Amygdala (tissue), 56 donors: Measurements from ENCODE around the gene AGMO.
"Not testable (repeated sequence)": the region's sequence is repeated elsewhere in the genome, so short reads cannot be mapped to it uniquely, and the experiment has no call there.

ENCODE experiments used
- DNase-seq, 56 donors: peaks; one replicate each; lab custom pipeline; 2025; lab: John Stamatoyannopoulos, UW

The AGMO gene

GRCh38 chr7:15334536-15335263, 227.1 kb downstream of the AGMO start:
- no peak for DNase-seq

- DNase-seq, result no peak
Observed at GRCh38 chr7:15332956-15333355, 228.9 kb downstream of the AGMO start.

GRCh38 chr7:15330943-15331342, 230.9 kb downstream of the AGMO start:
- no peak for DNase-seq

- no peak for DNase-seq
Observed at GRCh38 chr7:15327001-15327400, 234.8 kb downstream of the AGMO start.

GRCh38 chr7:15326044-15326644, 235.7 kb downstream of the AGMO start:
- DNase-seq, result no peak

GRCh38 chr7:15323550-15323949, 238.3 kb downstream of the AGMO start:
- no peak for DNase-seq

- no peak for DNase-seq
Observed at GRCh38 chr7:15317215-15317614, 244.6 kb downstream of the AGMO start.

- no peak for DNase-seq
Observed at GRCh38 chr7:15315678-15316077, 246.1 kb downstream of the AGMO start.

GRCh38 chr7:15314922-15315321, 246.9 kb downstream of the AGMO start:
- DNase-seq, result no peak

- no peak for DNase-seq
Observed at GRCh38 chr7:15313361-15313760, 248.5 kb downstream of the AGMO start.

- DNase-seq, result no peak
Observed at GRCh38 chr7:15309872-15310271, 251.9 kb downstream of the AGMO start.

- DNase-seq, result no peak
Observed at GRCh38 chr7:15308821-15309220, 253.0 kb downstream of the AGMO start.

GRCh38 chr7:15306296-15306695, 255.5 kb downstream of the AGMO start:
- DNase-seq, result no peak

GRCh38 chr7:15305002-15305600, 256.7 kb downstream of the AGMO start:
- DNase-seq, result peak in 7 of 56 donors; percentile 1 to 34 (median 6)

GRCh38 chr7:15303357-15303756, 258.5 kb downstream of the AGMO start:
- DNase-seq, result no peak

- not testable (repeated sequence) for DNase-seq
Observed at GRCh38 chr7:15300986-15301385, 260.8 kb downstream of the AGMO start.

- DNase-seq, result no peak
Observed at GRCh38 chr7:15292138-15292537, 269.7 kb downstream of the AGMO start.

- DNase-seq, result no peak
Observed at GRCh38 chr7:15291699-15292098, 270.1 kb downstream of the AGMO start.

GRCh38 chr7:15288741-15289140, 273.1 kb downstream of the AGMO start:
- DNase-seq, result no peak

GRCh38 chr7:15284396-15284795, 277.4 kb downstream of the AGMO start:
- DNase-seq, result no peak

- DNase-seq, result no peak
Observed at GRCh38 chr7:15280078-15280733, 281.6 kb downstream of the AGMO start.
